NCI-H460 (cell line): ENCODE measurements around the gene SMAD5. TPM values are rescaled to one million over a fixed set of nuclear protein-coding genes. Genes with fewer than 3 reads are reported as not detected.

ENCODE experiments used
- DNase-seq: peaks from one replicate; pipeline ENCODE4 v3.0.0-alpha.2; 2016; ENCODE audit warnings: low read depth; ENCODE audit errors: extremely low read depth
- total RNA-seq: library from RNA; depleted of rRNA; stranded (reverse); fragments of >200 nt; shearing (Covaris generic); gene quantifications from 2 replicates; pipeline ENCODE4 v1.2.3, GENCODE V29; 2014

SMAD5 gene
- total RNA-seq, 1 experiment from 2014 or later: 57.9 TPM

- DNase-seq: no peak
Observed at GRCh38 chr5:136114414-136115125, 18.1 kb upstream of the SMAD5 start.

- DNase-seq: no peak
Observed at GRCh38 chr5:136115183-136115865, 17.3 kb upstream of the SMAD5 start.

- DNase-seq: no peak
Observed at GRCh38 chr5:136120529-136120928, 12.1 kb upstream of the SMAD5 start.

- DNase-seq: peak; percentile 46
Observed at GRCh38 chr5:136123236-136123768, 9.3 kb upstream of the SMAD5 start.

GRCh38 chr5:136127560-136127959 lies 5.1 kb upstream of the SMAD5 start:
- DNase-seq: no peak

GRCh38 chr5:136128481-136128880 lies 4.2 kb upstream of the SMAD5 start:
- no peak for DNase-seq

GRCh38 chr5:136129445-136129844 lies 3.2 kb upstream of the SMAD5 start:
- no peak for DNase-seq

GRCh38 chr5:136130581-136130980 lies 2.1 kb upstream of the SMAD5 start:
- no peak for DNase-seq

GRCh38 chr5:136132087-136132486 lies 558 bp upstream of the SMAD5 start:
- DNase-seq: no peak

- peak; percentile 14 for DNase-seq
Observed at GRCh38 chr5:136133222-136133921, 727 bp downstream of the SMAD5 start.

- no peak for DNase-seq
Observed at GRCh38 chr5:136133922-136134379, 1.3 kb downstream of the SMAD5 start.

GRCh38 chr5:136134653-136135052 lies 2.0 kb downstream of the SMAD5 start:
- DNase-seq: no peak

GRCh38 chr5:136135536-136135935 lies 2.9 kb downstream of the SMAD5 start:
- DNase-seq: no peak

GRCh38 chr5:136137497-136138220 lies 5.0 kb downstream of the SMAD5 start:
- no peak for DNase-seq

- DNase-seq: no peak
Observed at GRCh38 chr5:136141561-136141960, 8.9 kb downstream of the SMAD5 start.

- DNase-seq: no peak
Observed at GRCh38 chr5:136143312-136143711, 10.7 kb downstream of the SMAD5 start.

- DNase-seq: no peak
Observed at GRCh38 chr5:136143763-136144162, 11.1 kb downstream of the SMAD5 start.

GRCh38 chr5:136145030-136145429 lies 12.4 kb downstream of the SMAD5 start:
- DNase-seq: no peak

- no peak for DNase-seq
Observed at GRCh38 chr5:136146201-136146600, 13.6 kb downstream of the SMAD5 start.

- no peak for DNase-seq
Observed at GRCh38 chr5:136147632-136148031, 15.0 kb downstream of the SMAD5 start.

GRCh38 chr5:136149891-136150290 lies 17.2 kb downstream of the SMAD5 start:
- no peak for DNase-seq
